Activated T-cell treated with anti-CD3 and anti-CD28 coated beads, Interleukin-2, amount 50 U/mL, for 72 hours (primary cell): Measurements from ENCODE around the gene FBN2. TPM values are rescaled to one million over a fixed set of nuclear protein-coding genes. Genes with fewer than 3 reads are reported as not detected.
"Not testable (repeated sequence)": the region's sequence is repeated elsewhere in the genome, so short reads cannot be mapped to it uniquely, and the experiment has no call there.

Experiments
- ATAC-seq, 2 donors: fragments of 150-1000 bp; cut with Tn5 transposase; replicated peaks in 1 of 2; 2 replicates each; pipeline ENCODE4 v1.10.0; 2021; ENCODE audit warnings: moderate library complexity in 2 of 2, mild to moderate bottlenecking in 1 of 2
- DNase-seq, 2 donors: peaks; one replicate each; pipeline ENCODE4 v3.0.0; 2021 to 2022; ENCODE audit warnings: mixed read lengths in 1 of 2
- H3K27ac Mint-ChIP-seq: one replicate; pipeline ENCODE4 v1.8.0; 2022; ENCODE audit warnings: mild to moderate bottlenecking, moderate library complexity, mixed read lengths
- H3K27me3 Mint-ChIP-seq: one replicate; pipeline ENCODE4 v1.8.0; 2022; ENCODE audit warnings: low read depth, mixed read lengths
- H3K36me3 Mint-ChIP-seq, 2 donors: one replicate each; pipeline ENCODE4 v1.8.0; 2022; ENCODE audit warnings: mixed read lengths in 2 of 2, mild to moderate bottlenecking in 1 of 2; ENCODE audit not compliant: insufficient read depth in 2 of 2
- H3K4me1 Mint-ChIP-seq: one replicate; pipeline ENCODE4 v1.8.0; 2022; ENCODE audit warnings: low read depth, mixed read lengths
- H3K4me3 Mint-ChIP-seq, 2 donors: one replicate each; pipeline ENCODE4 v1.8.0; 2022; ENCODE audit warnings: mild to moderate bottlenecking in 2 of 2, mixed read lengths in 2 of 2, moderate library complexity in 2 of 2
- H3K9me3 Mint-ChIP-seq, 2 donors: one replicate each; pipeline ENCODE4 v1.8.0; 2022; ENCODE audit warnings: mixed read lengths in 2 of 2
- total RNA-seq, 2 donors: library from RNA; stranded (reverse); gene quantifications; one replicate each; pipeline ENCODE4 v1.2.3, GENCODE V29; 2022

FBN2 gene
- total RNA-seq, 2 donors from 2014 or later: 0.05 TPM; not detected in 1

GRCh38 chr5:128424646-128425045 lies 113.4 kb downstream of the FBN2 start:
- H3K9me3 Mint-ChIP-seq: peaks cover 0 to 4% of the 10 kb centered on the region in 2 donors
- H3K4me3 Mint-ChIP-seq: no peak overlapping the region
- no peaks in the 10 kb centered on the region for H3K4me1 Mint-ChIP-seq
- DNase-seq: no peak
- no peaks in the 10 kb centered on the region for H3K27me3 Mint-ChIP-seq
- no peak overlapping the region for H3K27ac Mint-ChIP-seq
- H3K36me3 Mint-ChIP-seq: no peaks in the 10 kb centered on the region
- no peak for ATAC-seq

- H3K4me1 Mint-ChIP-seq: no peaks in the 10 kb centered on the region
- no peaks in the 10 kb centered on the region for H3K27me3 Mint-ChIP-seq
- no peaks in the 10 kb centered on the region for H3K36me3 Mint-ChIP-seq
- no peak for DNase-seq
- no peak for ATAC-seq
- H3K4me3 Mint-ChIP-seq: no peak overlapping the region
- no peak overlapping the region for H3K27ac Mint-ChIP-seq
- peaks cover 2 to 4% of the 10 kb centered on the region in 2 donors for H3K9me3 Mint-ChIP-seq
Measured at GRCh38 chr5:128422612-128423011, 115.4 kb downstream of the FBN2 start.

- no peaks in the 10 kb centered on the region for H3K27me3 Mint-ChIP-seq
- H3K9me3 Mint-ChIP-seq: peaks cover 9% of the 10 kb centered on the region in 2 donors
- DNase-seq (no peak), ATAC-seq (no peak)
- no peak overlapping the region for H3K27ac Mint-ChIP-seq
- H3K4me1 Mint-ChIP-seq: no peaks in the 10 kb centered on the region
- no peaks in the 10 kb centered on the region for H3K36me3 Mint-ChIP-seq
- no peak overlapping the region for H3K4me3 Mint-ChIP-seq
Measured at GRCh38 chr5:128414469-128414868, 123.6 kb downstream of the FBN2 start.

GRCh38 chr5:128413356-128413755 lies 124.7 kb downstream of the FBN2 start:
- Mint-ChIP-seq H3K4me3 (no peak overlapping the region), H3K9me3 (peaks cover 7 to 9% of the 10 kb centered on the region in 2 donors), H3K27me3 (no peaks in the 10 kb centered on the region), H3K4me1 (no peaks in the 10 kb centered on the region), H3K27ac (no peak overlapping the region), H3K36me3 (no peaks in the 10 kb centered on the region)
- ATAC-seq: no peak
- no peak for DNase-seq

- Mint-ChIP-seq H3K36me3 (no peaks in the 10 kb centered on the region), H3K27me3 (no peaks in the 10 kb centered on the region), H3K27ac (no peak overlapping the region), H3K9me3 (peaks cover 4 to 5% of the 10 kb centered on the region in 2 donors), H3K4me1 (no peaks in the 10 kb centered on the region), H3K4me3 (no peak overlapping the region)
- ATAC-seq: no peak
- no peak for DNase-seq
Measured at GRCh38 chr5:128412145-128412930, 125.7 kb downstream of the FBN2 start.

- Mint-ChIP-seq H3K36me3 (no peaks in the 10 kb centered on the region), H3K27ac (no peak overlapping the region), H3K27me3 (no peaks in the 10 kb centered on the region), H3K4me3 (no peak overlapping the region), H3K4me1 (no peaks in the 10 kb centered on the region), H3K9me3 (peaks cover 0 to 2% of the 10 kb centered on the region in 2 donors)
- ATAC-seq (no peak), DNase-seq (no peak)
Measured at GRCh38 chr5:128409166-128409800, 128.8 kb downstream of the FBN2 start.

GRCh38 chr5:128408622-128409021 lies 129.4 kb downstream of the FBN2 start:
- H3K27ac Mint-ChIP-seq: no peak overlapping the region
- no peaks in the 10 kb centered on the region for H3K4me1 Mint-ChIP-seq
- no peaks in the 10 kb centered on the region for H3K27me3 Mint-ChIP-seq
- ATAC-seq (no peak), DNase-seq (no peak)
- peaks cover 0 to 2% of the 10 kb centered on the region in 2 donors for H3K9me3 Mint-ChIP-seq
- no peaks in the 10 kb centered on the region for H3K36me3 Mint-ChIP-seq
- H3K4me3 Mint-ChIP-seq: no peak overlapping the region

GRCh38 chr5:128407944-128408343 lies 130.1 kb downstream of the FBN2 start:
- Mint-ChIP-seq H3K27me3 (no peaks in the 10 kb centered on the region), H3K4me3 (no peak overlapping the region), H3K4me1 (no peaks in the 10 kb centered on the region), H3K27ac (no peak overlapping the region), H3K36me3 (no peaks in the 10 kb centered on the region), H3K9me3 (no peaks in the 10 kb centered on the region)
- ATAC-seq (no peak), DNase-seq (no peak)

- DNase-seq: no peak
- no peaks in the 10 kb centered on the region for H3K9me3 Mint-ChIP-seq
- no peak for ATAC-seq
- no peaks in the 10 kb centered on the region for H3K4me1 Mint-ChIP-seq
- H3K27ac Mint-ChIP-seq: no peak overlapping the region
- H3K27me3 Mint-ChIP-seq: no peaks in the 10 kb centered on the region
- no peak overlapping the region for H3K4me3 Mint-ChIP-seq
- H3K36me3 Mint-ChIP-seq: no peaks in the 10 kb centered on the region
Measured at GRCh38 chr5:128406803-128407202, 131.2 kb downstream of the FBN2 start.

GRCh38 chr5:128405159-128405558 lies 132.9 kb downstream of the FBN2 start:
- Mint-ChIP-seq H3K4me3 (no peak overlapping the region), H3K27me3 (no peaks in the 10 kb centered on the region), H3K36me3 (no peaks in the 10 kb centered on the region), H3K4me1 (no peaks in the 10 kb centered on the region), H3K9me3 (peaks cover 0 to 2% of the 10 kb centered on the region in 2 donors), H3K27ac (no peak overlapping the region)
- no peak for DNase-seq
- ATAC-seq: no peak

- Mint-ChIP-seq H3K27ac (no peak overlapping the region), H3K9me3 (peaks cover 0 to 6% of the 10 kb centered on the region in 2 donors), H3K36me3 (no peaks in the 10 kb centered on the region), H3K4me3 (no peak overlapping the region), H3K4me1 (no peaks in the 10 kb centered on the region), H3K27me3 (no peaks in the 10 kb centered on the region)
- ATAC-seq: no peak
- DNase-seq: no peak
Measured at GRCh38 chr5:128403333-128403732, 134.7 kb downstream of the FBN2 start.

GRCh38 chr5:128402506-128402905 lies 135.5 kb downstream of the FBN2 start:
- H3K4me3 Mint-ChIP-seq: no peak overlapping the region
- ATAC-seq (no peak), DNase-seq (no peak)
- peaks cover 0 to 6% of the 10 kb centered on the region in 2 donors for H3K9me3 Mint-ChIP-seq
- H3K36me3 Mint-ChIP-seq: no peaks in the 10 kb centered on the region
- H3K27me3 Mint-ChIP-seq: no peaks in the 10 kb centered on the region
- H3K27ac Mint-ChIP-seq: no peak overlapping the region
- H3K4me1 Mint-ChIP-seq: no peaks in the 10 kb centered on the region

GRCh38 chr5:128400766-128401165 lies 137.3 kb downstream of the FBN2 start:
- not testable (repeated sequence) for ATAC-seq, H3K4me3 Mint-ChIP-seq, H3K36me3 Mint-ChIP-seq, DNase-seq, H3K9me3 Mint-ChIP-seq, H3K27me3 Mint-ChIP-seq, H3K27ac Mint-ChIP-seq, H3K4me1 Mint-ChIP-seq
